ENCODE measurements around the gene LYRM1.
"Not testable (repeated sequence)": the region's sequence is repeated elsewhere in the genome, so short reads cannot be mapped to it uniquely, and the experiment has no call there.

LYRM1 gene

GRCh38 chr16:20928774-20929411 is 28.3 kb downstream of the LYRM1 start:
- Histone ChIP-seq H3K4me3 (ENCODE audit: low read length) (no peak overlapping the region), H4K20me1 (ENCODE audit: control insufficient read depth, insufficient read depth, low read depth, low read length) (no peaks in the 10 kb centered on the region), H3K9me2 (replicated peaks; ENCODE audit: control insufficient read depth, low read length) (no peaks in the 10 kb centered on the region), H3K36me3 (ENCODE audit: control insufficient read depth, low read length) (peaks cover 8% of the 10 kb centered on the region; the same call in 1 of the 2 replicates), H3K9me3 (ENCODE audit: control insufficient read depth, insufficient read depth, low read length) (no peaks in the 10 kb centered on the region), H3F3A (ENCODE audit: control insufficient read depth, insufficient read depth) (no peaks in the 10 kb centered on the region), H3K4me2 (ENCODE audit: low read length) (no peak overlapping the region), H3K4me1 (ENCODE audit: control insufficient read depth, low read length) (no peaks in the 10 kb centered on the region), H3K27me3 (ENCODE audit: control insufficient read depth, low read length) (no peaks in the 10 kb centered on the region), H3K79me2 (ENCODE audit: control insufficient read depth, low read length) (no peaks in the 10 kb centered on the region), H3K27ac (ENCODE audit: low read depth, low read length) (no peak overlapping the region)
- TF ChIP-seq CTCF (IDR thresholded peaks at IDR 0.05; ENCODE audit: low read depth, low read length, poor library complexity, severe bottlenecking) (no peak), EZH2phosphoT487 (IDR thresholded peaks at IDR 0.05; ENCODE audit: borderline replicate concordance, low read length) (no peak)

GRCh38 chr16:20929676-20930364 is 29.2 kb downstream of the LYRM1 start:
- H4K20me1 ChIP-seq (ENCODE audit: control insufficient read depth, insufficient read depth, low read depth, low read length); H3K4me3 ChIP-seq (ENCODE audit: low read length); H3K36me3 ChIP-seq (ENCODE audit: control insufficient read depth, low read length); H3K9me3 ChIP-seq (ENCODE audit: control insufficient read depth, insufficient read depth, low read length); H3K79me2 ChIP-seq (ENCODE audit: control insufficient read depth, low read length); H3F3A ChIP-seq (ENCODE audit: control insufficient read depth, insufficient read depth); H3K4me1 ChIP-seq (ENCODE audit: control insufficient read depth, low read length); H3K4me2 ChIP-seq (ENCODE audit: low read length); H3K27me3 ChIP-seq (ENCODE audit: control insufficient read depth, low read length); H3K27ac ChIP-seq (ENCODE audit: low read depth, low read length); H3K9me2 ChIP-seq (replicated peaks; ENCODE audit: control insufficient read depth, low read length): not testable (repeated sequence)

GRCh38 chr16:20930365-20930690 is 29.8 kb downstream of the LYRM1 start:
- H3K4me1 ChIP-seq (ENCODE audit: control insufficient read depth, low read length) = no peaks in the 10 kb centered on the region
- no peaks in the 10 kb centered on the region for H4K20me1 ChIP-seq (ENCODE audit: control insufficient read depth, insufficient read depth, low read depth, low read length)
- no peak overlapping the region for H3K4me2 ChIP-seq (ENCODE audit: low read length)
- 0 out of 2 replicates have a peak, but pooled peaks cover 3% of the 10 kb centered on the region for H3K36me3 ChIP-seq (ENCODE audit: control insufficient read depth, low read length)
- H3K9me3 ChIP-seq (ENCODE audit: control insufficient read depth, insufficient read depth, low read length) = no peaks in the 10 kb centered on the region
- peaks cover 4% of the 10 kb centered on the region; the same call in 1 of the 2 replicates for H3K27me3 ChIP-seq (ENCODE audit: control insufficient read depth, low read length)
- no peak overlapping the region for H3K4me3 ChIP-seq (ENCODE audit: low read length)
- no peaks in the 10 kb centered on the region for H3K79me2 ChIP-seq (ENCODE audit: control insufficient read depth, low read length)
- no peaks in the 10 kb centered on the region for H3F3A ChIP-seq (ENCODE audit: control insufficient read depth, insufficient read depth)
- H3K9me2 ChIP-seq (replicated peaks; ENCODE audit: control insufficient read depth, low read length) = no peaks in the 10 kb centered on the region
- TF ChIP-seq EZH2phosphoT487 (IDR thresholded peaks at IDR 0.05; ENCODE audit: borderline replicate concordance, low read length) (no peak), CTCF (IDR thresholded peaks at IDR 0.05; ENCODE audit: low read depth, low read length, poor library complexity, severe bottlenecking) (no peak)
- H3K27ac ChIP-seq (ENCODE audit: low read depth, low read length) = no peak overlapping the region

GRCh38 chr16:20931066-20931600 is 30.6 kb downstream of the LYRM1 start:
- no peak overlapping the region for H3K4me2 ChIP-seq (ENCODE audit: low read length)
- H3K4me1 ChIP-seq (ENCODE audit: control insufficient read depth, low read length) = no peaks in the 10 kb centered on the region
- H3F3A ChIP-seq (ENCODE audit: control insufficient read depth, insufficient read depth) = no peaks in the 10 kb centered on the region
- peaks cover 4% of the 10 kb centered on the region; the same call in 1 of the 2 replicates for H3K27me3 ChIP-seq (ENCODE audit: control insufficient read depth, low read length)
- no peaks in the 10 kb centered on the region for H3K9me2 ChIP-seq (replicated peaks; ENCODE audit: control insufficient read depth, low read length)
- TF ChIP-seq EZH2phosphoT487 (IDR thresholded peaks at IDR 0.05; ENCODE audit: borderline replicate concordance, low read length) (no peak), CTCF (IDR thresholded peaks at IDR 0.05; ENCODE audit: low read depth, low read length, poor library complexity, severe bottlenecking) (no peak)
- no peaks in the 10 kb centered on the region for H3K79me2 ChIP-seq (ENCODE audit: control insufficient read depth, low read length)
- H3K4me3 ChIP-seq (ENCODE audit: low read length) = no peak overlapping the region
- H3K9me3 ChIP-seq (ENCODE audit: control insufficient read depth, insufficient read depth, low read length) = no peaks in the 10 kb centered on the region
- no peaks in the 10 kb centered on the region for H3K36me3 ChIP-seq (ENCODE audit: control insufficient read depth, low read length)
- H4K20me1 ChIP-seq (ENCODE audit: control insufficient read depth, insufficient read depth, low read depth, low read length) = no peaks in the 10 kb centered on the region
- no peak overlapping the region for H3K27ac ChIP-seq (ENCODE audit: low read depth, low read length)
